SK-N-MC (cell line): Measurements from ENCODE around the gene PCSK2.

Experiments
- EZH2 ChIP-seq: fragments of 200-600 bp; sonication (generic); IDR thresholded peaks from one replicate; pipeline ENCODE4 v1.6.1; 2017; ENCODE audit warnings: antibody characterized with exemption
- POLR2AphosphoS5 ChIP-seq: IDR thresholded peaks from 2 replicates; pipeline ENCODE4 v1.6.1; 2012; ENCODE audit warnings: mild to moderate bottlenecking, low read depth, low read length, borderline replicate concordance

GRCh38 chr20:17197041-17197440 lies 29.8 kb upstream of the PCSK2 start:
- TF ChIP-seq EZH2 = no peak
- TF ChIP-seq POLR2AphosphoS5 = no peak
